Amygdala (tissue), 56 donors: ENCODE data around the gene NR1D1.
"Not testable (repeated sequence)": the region's sequence is repeated elsewhere in the genome, so short reads cannot be mapped to it uniquely, and the experiment has no call there.

ENCODE experiments used
- DNase-seq, 56 donors: peaks; one replicate each; lab custom pipeline; 2025; lab: John Stamatoyannopoulos, UW

The NR1D1 gene

DNA sequence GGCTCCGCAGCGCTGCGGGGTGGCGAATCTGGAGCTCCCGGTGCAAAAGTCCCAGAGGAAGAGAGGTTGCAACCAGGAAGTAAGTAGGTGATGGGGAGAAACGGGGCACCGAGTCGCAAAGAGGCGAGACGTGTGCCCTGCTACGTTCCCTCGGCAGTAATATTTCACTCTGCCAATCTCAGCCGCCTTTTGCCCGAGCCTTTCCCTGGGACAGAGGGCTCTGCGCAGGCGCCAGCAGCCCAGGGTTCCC lies at the start of gene NR1D1:
NR1D1 (minus strand) TSS at position 171 of the 250 bp plus-strand sequence. CDS start 495 bp downstream, outside the sequence.
- no peak for DNase-seq

DNA sequence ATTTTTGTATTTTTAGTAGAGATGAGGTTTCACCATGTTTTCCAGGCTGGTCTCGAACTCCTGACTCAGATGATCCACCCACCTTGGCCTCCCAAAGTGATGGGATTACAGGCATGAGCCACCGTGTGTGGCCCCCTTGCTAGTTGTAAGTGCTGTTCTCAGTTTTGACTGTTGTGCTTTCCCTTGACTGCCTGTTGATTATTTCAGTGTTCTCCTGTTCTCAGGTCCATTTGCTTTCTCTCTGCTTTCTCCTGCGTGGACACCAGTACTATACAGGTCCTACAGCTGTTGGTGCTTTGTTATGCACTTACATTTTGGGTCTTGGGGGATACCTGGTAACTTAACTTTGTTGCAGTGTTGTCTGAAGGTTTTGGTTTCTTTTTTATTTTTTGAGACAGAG lies 48.1 kb upstream of the NR1D1 start:
- DNase-seq, result no peak

DNA sequence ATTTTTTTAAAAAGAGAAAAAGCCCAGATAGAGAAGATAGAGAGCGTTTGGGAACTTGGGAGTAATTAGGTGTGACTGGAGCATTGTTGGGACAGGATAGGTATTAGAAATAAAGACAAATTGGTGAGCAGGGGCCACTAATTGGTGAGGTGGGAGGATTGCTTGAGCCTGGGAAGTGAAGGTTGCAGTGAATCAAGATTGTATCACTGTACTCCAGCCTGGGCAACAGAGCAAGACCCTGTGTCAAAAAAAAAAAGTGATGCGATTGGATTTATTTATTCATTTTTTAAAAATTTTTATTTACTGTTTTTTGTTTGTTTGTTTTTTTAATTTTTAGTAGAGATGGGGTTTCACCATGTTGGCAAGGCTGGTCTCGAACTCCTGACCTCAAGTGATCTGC lies 45.1 kb upstream of the NR1D1 start:
- no peak for DNase-seq

DNA sequence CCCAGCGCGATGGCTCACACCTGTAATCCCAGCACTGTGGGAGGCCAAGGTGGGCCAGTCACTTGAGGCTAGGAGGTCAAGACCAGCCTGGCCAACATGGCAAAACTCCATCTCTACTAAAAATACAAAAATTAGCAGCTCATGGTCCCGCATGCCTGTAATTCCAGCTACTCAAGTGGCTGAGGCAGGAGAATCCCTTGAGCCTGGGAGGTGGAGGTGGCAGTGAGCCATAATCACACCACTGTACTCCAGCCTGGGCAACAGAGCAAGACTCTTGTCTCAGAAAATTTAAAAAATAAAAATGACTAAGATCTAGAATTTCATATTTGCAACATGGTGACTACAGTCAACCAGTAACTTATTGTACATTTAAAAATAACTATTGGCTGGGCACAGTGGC lies 42.8 kb upstream of the NR1D1 start:
- DNase-seq, result not testable (repeated sequence)

DNA sequence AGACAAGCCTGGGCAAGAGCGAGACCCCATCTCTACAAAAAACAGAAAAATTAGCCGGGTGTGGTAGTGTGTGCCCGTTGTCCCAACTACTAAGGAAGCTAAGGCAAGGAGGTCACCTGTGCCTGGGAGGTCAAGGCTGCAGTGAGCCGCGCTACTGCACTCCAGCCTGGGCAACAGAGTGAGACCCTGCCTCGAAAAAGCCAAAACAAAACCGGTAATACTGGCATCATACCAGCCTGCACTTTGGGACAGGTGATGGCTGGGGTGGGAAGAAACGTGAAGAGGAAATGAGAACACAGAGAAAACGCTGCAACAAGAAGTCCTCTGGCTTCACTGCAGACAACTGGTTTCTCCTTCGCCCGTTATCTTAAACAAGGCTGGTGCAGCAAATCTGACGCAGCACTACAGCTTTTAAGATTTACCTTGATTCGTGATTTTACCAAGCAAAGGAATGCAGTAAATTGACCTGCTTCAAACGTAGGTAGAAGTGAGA lies 39.2 kb upstream of the NR1D1 start:
- DNase-seq, result peak in 11 of 56 donors; percentile 10 to 51 (median 38)

DNA sequence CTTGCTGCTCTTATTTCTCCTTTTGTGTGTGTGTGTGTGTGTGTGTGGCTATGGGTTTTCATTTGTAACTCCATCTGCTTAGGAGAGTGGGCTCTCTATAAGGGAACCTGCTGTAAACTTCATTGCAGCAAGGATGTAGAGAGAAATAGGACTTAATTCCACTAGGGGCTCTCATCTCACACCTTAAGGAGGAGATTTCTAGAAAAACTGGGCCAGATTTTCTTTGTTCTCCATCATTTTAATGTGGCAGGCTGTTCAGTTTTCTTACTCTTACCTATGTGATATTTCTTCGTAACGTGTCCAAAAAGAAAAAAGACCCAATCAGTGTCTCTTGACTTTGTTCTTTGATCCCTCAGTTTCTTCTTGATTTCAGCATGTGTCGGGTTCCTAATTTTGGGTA lies 35.4 kb upstream of the NR1D1 start:
- no peak for DNase-seq

DNA sequence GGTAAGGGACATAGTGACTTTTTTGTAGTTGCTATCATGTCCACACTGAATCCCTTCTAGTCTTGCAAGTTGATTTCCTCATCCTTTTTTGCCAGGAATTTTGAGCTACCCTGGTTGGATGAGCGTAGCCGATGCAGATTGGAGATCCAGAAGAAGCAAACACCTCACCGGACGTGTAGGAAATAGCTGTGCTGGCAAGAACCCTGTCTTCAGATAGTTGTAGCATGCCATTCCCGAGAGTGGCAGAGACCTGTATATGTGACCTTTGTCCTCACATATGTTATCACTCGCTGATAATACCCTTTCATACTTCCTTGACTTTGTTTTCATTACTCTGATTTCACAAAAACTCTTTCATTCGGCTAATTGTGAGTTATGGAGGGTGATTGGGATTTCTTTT lies 33.8 kb upstream of the NR1D1 start:
- no peak for DNase-seq

DNA sequence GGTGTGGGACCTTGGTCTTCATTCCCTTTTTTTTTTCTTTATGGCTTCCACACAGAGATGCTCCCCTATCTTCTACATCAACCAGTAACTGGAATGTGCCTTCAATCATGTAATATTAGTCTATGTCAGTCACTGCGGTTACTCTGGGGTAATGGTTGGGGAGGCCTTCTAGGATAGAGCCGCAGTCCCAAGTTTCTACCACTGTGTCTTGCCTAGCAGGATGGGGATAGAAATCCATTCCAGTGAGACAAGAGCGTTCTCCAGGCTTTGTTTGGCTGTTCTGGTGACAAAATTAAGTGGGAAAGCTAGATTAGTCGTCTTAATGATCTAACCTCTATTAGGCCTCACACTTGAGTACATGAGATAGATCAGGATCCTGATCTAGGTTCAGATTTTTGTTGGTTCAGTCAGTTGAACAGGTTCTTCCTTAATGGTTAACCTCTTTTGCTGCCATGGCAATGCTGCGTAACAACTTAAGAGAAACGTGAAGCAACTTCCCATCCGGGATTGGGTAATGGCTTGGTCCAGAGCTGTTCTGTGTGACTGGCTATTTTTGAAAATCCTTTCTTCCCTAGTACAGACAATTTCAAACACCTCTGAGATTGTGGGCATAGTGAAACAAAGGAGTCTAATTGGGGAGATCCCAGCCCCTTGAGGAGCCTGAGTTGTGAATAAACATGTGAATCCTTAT lies 30.1 kb upstream of the NR1D1 start:
- peak in 3 of 56 donors; percentile 1 to 25 (median 3) for DNase-seq

DNA sequence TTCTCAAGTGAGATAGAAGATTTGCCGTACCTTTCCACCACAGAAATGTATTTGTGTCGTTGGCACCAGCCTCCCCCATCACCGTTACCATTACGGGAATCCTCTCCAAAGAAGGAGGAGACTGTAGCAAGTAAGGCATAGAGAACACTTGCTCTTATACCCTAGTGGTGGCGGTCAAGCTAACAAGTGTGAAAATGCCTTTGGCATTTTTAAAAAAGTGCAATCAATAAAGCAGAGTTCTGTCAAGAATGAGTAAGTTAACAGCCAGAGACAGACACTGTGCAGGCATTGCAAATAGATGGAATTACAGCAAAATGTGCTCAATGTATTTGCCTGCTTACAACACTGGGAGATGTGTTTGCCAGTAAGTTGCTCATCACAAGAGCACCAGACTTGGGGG lies 29.1 kb upstream of the NR1D1 start:
- DNase-seq, result no peak

DNA sequence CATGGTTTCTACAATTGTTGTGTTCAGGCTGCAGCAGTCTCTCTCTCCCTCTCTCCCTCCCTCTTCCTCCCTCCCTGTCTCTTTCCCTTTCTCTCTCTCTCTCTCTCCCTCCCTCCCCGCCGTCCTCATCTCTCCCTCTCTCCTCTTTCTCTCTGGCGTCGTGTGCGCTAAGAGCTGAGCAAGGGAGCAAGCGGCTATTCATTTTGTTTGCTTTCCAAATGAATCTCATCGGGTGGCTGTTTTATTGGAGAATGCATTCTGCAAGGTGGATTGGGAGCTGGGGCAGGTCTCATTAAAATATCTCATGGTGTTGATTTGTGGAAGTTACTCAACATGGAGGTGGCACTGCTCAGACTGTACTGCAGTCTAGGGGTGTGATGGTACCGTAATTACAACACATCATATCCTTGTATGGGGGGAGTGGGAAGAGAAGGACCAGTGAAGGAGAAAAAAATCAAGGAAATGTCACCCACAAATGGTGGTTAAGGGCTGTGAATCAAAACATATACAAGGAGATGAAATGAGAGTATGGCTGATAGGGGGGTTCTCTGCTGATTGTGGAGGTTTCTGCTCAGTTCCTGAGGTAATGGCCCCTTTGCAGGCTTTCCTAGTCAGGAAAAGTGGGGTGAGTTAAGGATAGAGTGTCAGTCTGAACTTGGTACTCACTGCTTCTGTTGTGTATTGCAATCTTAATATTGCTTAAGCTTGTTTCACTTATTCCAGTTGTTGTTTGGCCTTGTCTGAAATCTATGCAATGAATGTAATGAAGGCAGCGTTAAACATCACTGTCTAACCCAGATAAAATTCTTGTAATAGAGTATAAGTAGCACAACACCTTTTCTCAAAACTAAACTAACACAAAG lies 24.1 kb upstream of the NR1D1 start:
- peak in 14 of 56 donors; percentile 8 to 56 (median 17) for DNase-seq

DNA sequence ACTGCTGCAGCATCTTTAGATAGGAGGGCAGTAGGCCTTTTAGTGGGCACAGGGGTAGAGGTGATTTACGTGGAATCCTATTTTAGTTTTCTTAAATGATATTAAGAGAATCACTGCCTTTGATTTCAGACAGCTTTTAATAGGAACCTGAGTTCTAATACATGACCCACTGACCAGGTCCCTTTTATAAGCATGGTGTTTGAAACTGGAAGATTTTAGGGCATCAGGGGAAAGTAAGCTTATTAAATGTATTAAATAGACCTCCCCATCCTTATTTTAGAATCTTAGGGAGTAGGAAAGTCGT lies 23.4 kb upstream of the NR1D1 start:
- no peak for DNase-seq

DNA sequence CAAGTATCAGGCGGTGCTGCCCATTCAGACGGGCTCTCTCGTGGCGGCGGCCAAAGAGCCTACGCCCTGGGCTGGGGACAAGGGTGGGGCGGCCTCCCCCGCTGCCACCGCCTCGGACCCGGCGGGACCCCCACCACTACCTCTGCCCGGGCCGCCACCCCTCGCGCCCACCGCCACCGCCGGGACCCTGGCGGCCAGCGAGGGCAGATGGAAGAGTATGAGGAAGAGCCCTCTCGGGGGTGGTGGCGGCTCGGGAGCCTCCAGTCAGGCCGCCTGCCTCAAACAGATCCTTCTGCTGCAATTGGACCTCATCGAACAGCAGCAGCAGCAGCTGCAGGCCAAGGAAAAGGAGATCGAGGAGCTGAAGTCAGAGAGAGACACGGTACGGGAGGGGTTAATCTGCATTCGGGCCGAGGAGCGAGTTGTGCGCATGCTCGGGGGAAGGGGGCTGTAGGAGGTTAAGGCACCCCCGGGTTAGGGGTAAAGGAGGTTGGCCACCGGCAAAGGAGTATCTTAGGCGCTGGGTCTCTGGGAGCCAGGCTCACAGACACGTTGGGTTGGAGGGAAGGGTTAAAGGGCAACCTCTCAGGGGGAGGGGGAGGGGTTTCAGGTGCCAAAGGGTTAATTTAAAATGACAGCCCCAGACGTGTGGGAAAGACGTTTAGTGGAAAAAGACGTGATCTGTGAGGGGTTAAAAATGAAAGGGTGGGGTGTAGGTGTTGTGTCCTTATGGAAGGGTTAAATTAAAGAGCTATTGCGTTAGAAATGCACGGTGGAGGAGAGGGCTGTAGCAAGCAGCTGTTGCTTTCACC lies 22.8 kb upstream of the NR1D1 start:
- DNase-seq, result peak in 33 of 56 donors; percentile 10 to 60 (median 34)

DNA sequence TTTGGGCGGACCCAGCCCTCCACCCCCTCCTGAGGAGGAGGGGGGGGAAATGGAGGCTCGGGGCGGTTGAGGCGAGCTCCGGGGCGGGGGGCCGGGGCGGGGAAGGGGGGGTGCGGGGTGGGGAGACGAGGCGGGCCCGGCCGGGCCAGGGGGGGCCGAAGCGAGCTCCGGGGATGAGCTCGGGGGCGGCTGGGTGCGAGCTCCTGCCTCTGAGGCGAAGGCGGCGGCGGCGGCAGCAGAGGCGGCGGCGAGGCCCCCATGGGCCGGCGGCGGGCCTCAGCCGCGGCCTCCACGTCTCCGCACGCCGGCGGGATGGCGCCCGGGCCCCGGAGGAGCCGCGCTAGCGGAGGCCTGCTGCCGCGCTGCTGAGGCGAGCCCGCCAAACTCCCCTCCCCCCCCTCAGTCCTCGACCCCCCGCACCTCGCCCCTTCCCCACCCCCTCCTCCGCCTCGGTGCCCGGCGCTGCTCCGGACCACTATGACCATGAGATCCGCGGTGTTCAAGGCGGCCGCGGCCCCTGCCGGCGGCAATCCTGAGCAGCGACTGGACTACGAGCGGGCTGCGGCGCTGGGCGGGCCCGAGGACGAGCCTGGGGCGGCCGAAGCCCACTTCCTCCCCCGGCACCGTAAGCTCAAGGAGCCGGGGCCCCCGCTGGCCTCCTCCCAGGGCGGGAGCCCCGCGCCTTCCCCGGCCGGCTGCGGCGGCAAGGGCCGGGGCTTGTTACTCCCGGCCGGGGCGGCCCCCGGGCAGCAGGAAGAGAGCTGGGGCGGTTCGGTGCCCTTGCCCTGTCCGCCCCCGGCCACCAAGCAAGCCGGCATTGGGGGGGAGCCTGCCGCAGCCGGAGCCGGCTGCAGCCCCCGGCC lies 22.0 kb upstream of the NR1D1 start:
- peak in 21 of 56 donors; percentile 19 to 87 (median 63) for DNase-seq

DNA sequence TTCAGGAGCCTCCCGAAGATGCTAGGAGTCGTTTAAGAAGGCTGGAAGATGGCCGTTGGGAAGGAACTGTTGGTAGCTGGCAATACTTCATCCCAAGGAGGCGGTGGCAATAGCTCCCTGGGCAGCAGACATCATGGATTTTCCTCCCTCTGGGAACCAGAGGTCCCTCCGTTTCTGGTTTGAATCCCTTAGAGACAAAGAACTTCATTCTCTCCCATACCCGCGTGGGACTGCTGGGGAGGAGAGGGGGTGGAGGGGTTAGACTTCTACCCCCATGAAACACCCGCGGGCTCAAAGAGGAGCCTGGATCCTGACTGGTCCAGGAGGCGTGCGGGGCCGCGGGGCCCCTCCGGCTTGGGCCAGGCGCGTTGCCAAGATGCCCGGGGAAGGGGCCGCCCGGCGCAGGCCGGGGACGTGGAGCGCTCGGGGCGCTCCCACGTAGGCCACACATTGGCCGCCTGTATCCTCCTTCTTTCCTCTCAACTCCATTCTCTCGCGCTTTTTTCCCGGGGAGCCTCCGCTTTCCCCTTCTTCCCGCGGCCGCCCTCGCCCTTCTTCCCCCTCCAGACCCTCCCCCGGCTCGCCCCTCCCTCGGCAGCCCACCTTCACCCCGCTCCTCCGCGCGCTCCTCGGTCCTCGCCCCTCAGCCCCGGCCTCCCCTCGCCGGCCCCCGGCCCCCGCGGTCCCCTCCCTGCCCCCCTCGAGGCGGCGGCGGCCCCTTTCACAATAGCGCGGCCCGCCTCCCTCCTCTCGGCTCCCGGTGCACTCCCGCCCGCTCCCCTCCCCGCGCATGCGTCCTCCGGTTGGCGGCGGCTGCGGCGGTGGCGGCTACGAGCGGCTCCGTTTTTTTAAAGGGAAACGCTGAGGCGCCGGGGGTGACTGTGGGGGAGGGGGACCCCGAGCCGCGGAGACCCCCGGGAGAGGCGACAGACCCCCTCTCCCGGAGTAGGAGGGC lies 21.1 kb upstream of the NR1D1 start, which contains the start of gene MSL1:
MSL1 (plus strand) TSS at position 791 of the 955 bp plus-strand sequence. CDS start 642 bp downstream, outside the sequence.
- peak in 53 of 56 donors; percentile 14 to 90 (median 77) for DNase-seq

DNA sequence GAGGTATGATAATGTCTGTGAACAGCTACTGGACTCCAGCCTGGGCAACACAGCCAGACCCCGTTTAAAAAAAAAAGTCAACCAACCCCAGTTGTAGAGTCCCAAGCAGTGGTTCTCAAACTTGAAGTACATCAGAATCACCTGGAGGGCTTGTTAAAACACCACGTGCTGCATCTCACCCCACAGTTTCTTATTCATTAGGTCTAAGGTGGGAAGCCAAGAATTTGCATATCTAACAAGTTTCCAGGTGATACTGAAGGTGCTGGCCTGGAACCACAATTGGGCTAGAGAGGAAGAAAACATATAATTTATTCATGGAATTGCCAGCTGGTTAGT lies 14.7 kb upstream of the NR1D1 start:
- DNase-seq, result no peak

DNA sequence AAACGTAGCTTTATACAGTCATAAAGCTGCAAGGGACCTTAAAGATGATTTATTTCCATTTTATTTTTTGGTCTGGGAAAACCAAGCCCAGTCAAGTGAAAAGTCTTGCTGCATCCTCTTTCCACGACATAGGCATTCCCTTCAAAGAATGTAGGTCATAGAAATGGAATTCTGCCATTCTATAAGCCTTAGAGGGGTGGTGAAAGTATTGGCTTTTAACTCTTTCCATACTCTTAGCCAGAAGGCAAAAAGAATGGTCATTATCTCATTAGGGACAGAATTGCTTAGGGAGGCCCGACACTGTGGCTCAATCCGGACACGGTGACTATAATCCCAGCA lies 13.5 kb upstream of the NR1D1 start:
- DNase-seq, result no peak

DNA sequence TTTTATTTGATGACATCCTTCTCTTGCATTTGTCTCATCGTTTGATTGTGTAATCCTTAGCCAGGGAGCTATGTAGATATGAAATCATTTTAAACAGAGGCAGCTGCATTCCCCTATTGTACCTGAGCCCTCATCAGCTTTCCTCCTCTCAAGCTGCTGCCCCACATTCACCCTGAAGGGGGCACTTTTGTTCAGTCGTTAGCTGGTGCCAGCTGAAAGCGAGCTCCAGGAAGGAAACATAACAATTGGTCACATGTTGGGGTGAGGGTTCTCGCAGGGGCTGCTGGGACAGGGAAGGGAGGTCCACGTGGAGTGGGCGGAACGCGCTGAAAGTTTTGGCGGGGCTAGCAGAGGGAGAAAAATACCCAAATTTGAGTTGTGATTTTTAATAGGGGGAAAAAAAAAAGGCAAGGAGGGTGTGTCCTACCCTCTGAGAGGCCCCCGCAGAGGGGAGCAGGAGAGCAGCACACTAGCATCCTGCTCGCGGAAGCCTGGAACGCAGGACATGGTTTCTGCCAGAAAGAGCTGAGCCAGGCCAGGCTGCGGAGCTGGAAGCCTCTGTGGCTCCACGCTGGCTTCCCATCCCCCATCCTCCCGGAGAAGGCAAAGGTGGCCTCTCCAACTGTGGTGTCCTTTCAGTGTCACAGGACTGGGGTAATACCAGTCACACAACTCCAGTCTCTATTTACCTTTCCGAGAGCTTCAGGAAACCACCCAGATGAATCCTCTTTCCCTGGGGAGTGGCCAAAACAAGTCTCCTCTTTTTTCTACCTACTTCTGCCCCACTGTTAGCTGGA lies 12.9 kb upstream of the NR1D1 start:
- peak in 55 of 56 donors; percentile 64 to 97 (median 90) for DNase-seq

DNA sequence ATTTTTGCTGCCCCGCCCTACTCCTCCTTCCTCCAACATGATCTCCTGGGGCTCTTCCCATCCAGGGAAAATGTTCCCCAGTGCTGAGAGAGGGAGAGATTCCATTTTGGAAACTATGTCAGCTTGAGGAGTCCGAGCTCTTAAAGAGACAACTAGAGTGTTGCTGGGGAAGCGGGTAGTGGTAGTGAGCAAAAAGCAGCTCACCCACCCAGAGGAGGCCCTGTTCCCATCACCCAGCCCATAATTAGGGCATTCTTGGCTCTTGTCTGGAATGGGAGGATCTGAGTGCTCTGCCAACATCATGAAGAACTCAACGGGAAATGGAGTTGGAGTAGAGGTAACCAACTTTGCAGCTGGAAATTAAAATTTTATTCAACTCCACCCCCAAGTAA lies 12.3 kb upstream of the NR1D1 start:
- peak in 1 of 56 donors; percentile 37 for DNase-seq
